ENCODE measurements around the gene IKBKE.
A peak's percentile ranks its signal among the peaks of the same experiment; 100 is the strongest.

Gene IKBKE

DNA sequence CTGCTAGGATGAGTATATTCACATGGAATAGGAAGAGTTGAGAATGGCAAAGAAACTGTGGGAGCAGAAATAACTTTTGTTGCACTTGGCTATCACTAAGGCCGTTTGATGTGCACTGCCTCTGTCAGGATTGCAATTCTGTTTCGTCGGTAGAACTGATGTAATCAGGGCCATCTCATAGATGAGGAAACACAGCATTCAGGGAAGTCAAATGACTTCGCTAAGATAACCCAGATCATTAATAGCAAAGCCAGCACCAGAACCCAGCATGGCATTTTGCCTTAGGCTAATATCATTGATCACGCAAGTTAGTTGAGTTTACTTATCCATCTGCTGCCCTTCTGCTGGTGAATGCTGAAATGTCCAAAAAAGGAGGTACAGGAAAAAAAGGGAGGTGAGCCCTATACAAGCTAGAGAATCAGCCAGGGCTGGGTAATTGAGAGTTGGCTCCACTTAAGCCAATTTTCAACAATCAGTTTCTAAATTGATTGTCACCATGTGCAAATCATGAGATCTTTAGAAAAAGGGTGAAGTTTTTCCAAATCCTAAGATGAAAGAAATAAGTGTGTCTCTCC is 44.6 kb downstream of the IKBKE start:
- DNase-seq = no peak

DNA sequence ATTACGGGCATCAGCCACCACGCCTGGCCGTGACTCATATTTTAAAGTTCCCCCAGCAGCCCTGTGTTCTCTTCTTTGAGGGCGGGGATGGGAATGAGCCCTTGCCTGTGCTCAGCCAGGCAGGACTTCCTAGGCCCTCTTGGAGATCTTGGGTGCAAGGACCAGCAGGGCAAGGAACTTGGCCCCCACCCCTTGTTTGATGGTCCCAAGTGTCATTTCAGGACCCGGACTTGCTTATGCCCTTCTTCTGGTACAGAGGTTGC is 46.4 kb downstream of the IKBKE start:
- no peak for DNase-seq

DNA sequence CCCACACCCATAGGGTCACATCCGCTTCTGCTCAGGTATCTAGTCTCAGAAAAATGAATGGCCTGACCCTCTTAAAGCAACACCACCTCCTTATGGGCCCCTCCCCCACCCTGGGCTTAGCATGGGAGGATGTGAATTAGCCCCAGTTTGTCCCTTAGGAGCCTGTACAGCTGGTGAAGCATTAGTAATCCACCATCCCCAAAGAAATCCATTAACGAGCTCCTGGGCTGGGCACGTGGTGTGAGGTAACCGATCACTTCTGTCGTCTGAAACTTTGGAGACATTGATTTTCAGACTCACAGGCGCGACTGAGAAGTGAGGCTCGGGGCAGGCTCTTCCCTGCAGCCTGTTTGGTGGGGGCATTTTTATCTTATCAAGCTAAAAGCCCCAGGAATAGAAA is 47.5 kb downstream of the IKBKE start:
- no peak for DNase-seq

DNA sequence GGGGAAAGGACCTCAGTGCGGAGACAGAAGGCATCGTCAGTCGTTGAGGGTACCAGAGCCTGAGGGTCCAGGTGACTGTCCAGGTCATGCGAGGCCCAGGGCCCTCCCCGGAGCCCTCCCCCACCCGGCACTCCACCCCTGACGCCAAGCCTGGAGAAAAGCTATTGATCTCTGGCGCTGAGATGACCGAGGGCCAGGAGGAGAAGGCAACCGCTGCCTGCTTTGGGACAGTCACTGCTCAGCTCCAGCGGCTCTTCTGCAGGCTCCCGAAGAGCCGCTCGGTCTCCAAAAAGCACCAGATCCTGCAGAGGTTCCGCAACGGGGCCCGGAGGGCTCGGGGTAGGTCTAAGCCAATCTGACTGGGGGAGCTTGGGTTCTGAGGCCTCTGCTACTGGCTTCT is 47.9 kb downstream of the IKBKE start:
- no peak for DNase-seq

- DNase-seq = no peak
These were observed 48.5 kb downstream of the IKBKE start for GRCh38 chr1:206518743-206519142.

GRCh38 chr1:206521127-206521526 is 50.9 kb downstream of the IKBKE start:
- DNase-seq = no peak

DNA sequence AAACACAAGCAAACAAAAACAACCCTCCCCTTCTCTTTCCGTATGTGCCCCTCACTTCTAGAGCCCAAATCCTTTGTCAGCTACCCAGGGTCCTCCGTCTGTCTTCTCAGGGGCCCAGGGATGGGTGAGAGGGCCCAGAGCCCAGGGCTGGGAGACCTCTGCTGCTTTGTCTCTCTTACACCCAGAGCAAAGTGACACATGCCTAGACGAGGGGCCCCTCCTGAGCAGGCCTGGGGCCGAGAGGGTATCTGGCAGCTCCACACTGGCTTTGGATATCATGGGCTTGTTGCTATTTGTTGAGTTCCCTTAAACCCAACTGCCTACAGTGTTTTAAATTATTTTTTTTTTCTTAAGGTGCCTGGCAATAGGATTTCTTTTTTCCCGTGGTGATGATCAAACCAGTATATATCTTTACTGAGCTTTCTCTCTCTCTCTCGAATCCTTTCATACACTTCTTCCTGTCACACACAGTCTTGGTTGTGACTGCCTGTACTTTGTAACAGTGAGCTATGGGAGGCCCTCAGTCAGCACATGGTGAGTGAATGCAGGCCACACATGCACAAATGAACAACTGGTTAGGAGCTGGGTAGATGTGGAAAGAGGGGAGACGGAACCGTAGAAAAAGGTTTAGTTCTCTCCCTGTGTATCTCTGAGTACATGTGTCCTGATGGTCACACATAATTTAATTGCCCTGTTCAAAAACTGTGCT is 51.6 kb downstream of the IKBKE start:
- no peak for DNase-seq

GRCh38 chr1:206524739-206525364 is 54.6 kb downstream of the IKBKE start:
- DNase-seq = no peak

- no peak for DNase-seq
These were observed 56.0 kb downstream of the IKBKE start for GRCh38 chr1:206526064-206526911.

DNA sequence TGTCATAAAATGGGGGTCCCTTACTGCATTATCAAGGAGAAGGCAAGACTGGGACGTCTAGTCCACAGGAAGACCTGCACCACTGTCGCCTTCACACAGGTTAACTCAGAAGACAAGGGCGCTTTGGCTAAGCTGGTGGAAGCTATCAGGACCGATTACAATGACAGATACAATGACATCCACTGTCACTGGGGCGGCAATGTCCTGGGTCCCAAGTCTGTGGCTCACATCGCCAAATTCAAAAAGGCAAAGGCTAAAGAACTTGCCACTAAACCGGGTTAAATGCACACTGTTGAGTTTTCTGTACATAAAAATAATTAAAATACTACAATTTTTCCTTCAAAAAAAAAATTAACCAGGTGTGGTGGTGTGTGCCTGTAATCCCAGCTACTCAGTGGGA is 59.1 kb downstream of the IKBKE start:
- DNase-seq = no peak

- DNase-seq = no peak
These were observed 62.1 kb downstream of the IKBKE start for GRCh38 chr1:206532368-206532767.

DNA sequence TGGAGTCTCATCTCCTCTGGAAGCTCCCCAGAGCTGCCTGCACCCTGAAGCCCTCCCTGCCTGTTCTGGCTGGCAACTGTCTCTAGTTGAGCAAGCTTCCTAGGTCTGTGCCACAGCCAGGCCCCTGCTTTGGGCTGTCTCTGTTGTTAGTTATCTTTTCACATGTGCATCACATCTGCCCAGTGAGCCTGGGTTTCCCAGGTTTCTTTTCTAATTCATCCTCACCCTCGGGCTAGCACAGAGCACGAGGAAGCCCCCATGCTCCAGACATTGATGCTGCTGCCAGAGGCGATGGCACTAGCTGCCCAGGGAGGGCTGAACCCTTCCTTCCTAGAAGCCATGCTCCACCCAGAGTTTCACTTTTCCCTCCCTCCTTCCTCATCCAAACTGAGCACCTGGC is 64.3 kb downstream of the IKBKE start:
- DNase-seq = no peak

GRCh38 chr1:206535853-206536188 is 65.5 kb downstream of the IKBKE start:
- no peak for DNase-seq

GRCh38 chr1:206537141-206537540 is 66.9 kb downstream of the IKBKE start:
- no peak for DNase-seq

DNA sequence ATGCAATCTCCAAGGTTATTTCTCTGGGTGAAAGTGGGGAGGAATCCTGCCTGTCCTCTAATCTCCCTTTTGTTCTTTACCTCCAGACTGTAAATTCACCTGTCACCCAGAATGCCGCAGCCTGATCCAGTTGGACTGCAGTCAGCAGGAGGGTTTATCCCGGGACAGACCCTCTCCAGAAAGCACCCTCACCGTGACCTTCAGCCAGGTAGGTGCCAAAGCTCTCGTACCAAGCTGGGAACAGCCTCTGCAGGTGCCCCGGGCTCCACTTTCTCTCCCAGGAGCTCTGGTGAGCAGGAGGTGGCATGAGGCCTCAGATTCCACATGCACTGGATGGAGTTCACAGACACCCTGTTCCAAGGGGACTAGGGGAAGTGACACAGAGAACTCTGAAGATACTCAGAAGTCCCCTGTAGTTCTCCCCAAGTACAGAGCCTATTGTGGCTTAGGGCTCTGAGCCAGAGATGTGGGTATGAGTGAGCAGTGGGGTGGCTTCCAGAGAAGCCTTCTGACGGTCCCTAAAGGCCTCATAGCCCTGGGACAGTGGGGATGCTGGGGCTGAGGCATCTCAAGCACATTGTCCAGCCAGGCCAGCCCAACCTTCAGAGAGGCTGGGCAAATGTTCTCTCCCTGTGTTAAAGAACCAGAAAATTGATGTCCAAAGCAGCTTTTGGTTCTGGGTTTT is 68.0 kb downstream of the IKBKE start:
- DNase-seq = no peak

GRCh38 chr1:206538901-206539640 is 68.8 kb downstream of the IKBKE start:
- no peak for DNase-seq

GRCh38 chr1:206540044-206540780 is 69.9 kb downstream of the IKBKE start:
- peak; percentile 34 for DNase-seq

GRCh38 chr1:206541236-206541833 is 71.1 kb downstream of the IKBKE start:
- DNase-seq = no peak

- peak; percentile 32 for DNase-seq
These were observed 74.4 kb downstream of the IKBKE start for GRCh38 chr1:206544562-206545257.

- no peak for DNase-seq
These were observed 75.1 kb downstream of the IKBKE start for GRCh38 chr1:206545351-206545750.

Data from midbrain (tissue), 1 donor.